GM23338 (cell line): ENCODE data around the gene IGSF21.

Experiments
- CREB1 ChIP-seq: fragments of 250-450 bp; sonication (Bioruptor Pico); IDR thresholded peaks from 2 replicates; pipeline ENCODE4 v1.5.0; 2020; ENCODE audit warnings: low read depth, mild to moderate bottlenecking, moderate library complexity
- CTCF ChIP-seq, 2 experiments: fragments of 200-600 bp in 1 of 2; sonication (generic) in 1 of 2; conservative IDR thresholded peaks; 2 replicates each; pipeline versions ENCODE4 v1.5.1 to v1.6.1; 2016 to 2017; ENCODE audit warnings: antibody characterized with exemption in 2 of 2, low read depth in 2 of 2, mild to moderate bottlenecking in 2 of 2, moderate library complexity in 1 of 2
- ETS1 ChIP-seq: IDR thresholded peaks from 2 replicates; pipeline ENCODE4 v1.6.1; 2016; ENCODE audit warnings: antibody characterized with exemption
- EZH2 ChIP-seq: fragments of 200-600 bp; sonication (generic); IDR thresholded peaks from one replicate; pipeline ENCODE4 v1.8.0; 2017; ENCODE audit warnings: antibody characterized with exemption, mild to moderate bottlenecking, low read depth; ENCODE audit not compliant: unreplicated experiment
- EZH2phosphoT487 ChIP-seq: fragments of 200-600 bp; sonication (generic); IDR thresholded peaks from one replicate; pipeline ENCODE4 v1.8.1; 2018; ENCODE audit warnings: antibody characterized with exemption; ENCODE audit not compliant: unreplicated experiment
- JUNB ChIP-seq: IDR thresholded peaks from one replicate; pipeline ENCODE4 v1.6.1; 2016; ENCODE audit warnings: antibody characterized with exemption; ENCODE audit not compliant: unreplicated experiment
- NANOG ChIP-seq: IDR thresholded peaks from 2 replicates; pipeline ENCODE4 v1.6.1; 2016; ENCODE audit warnings: antibody characterized with exemption, borderline replicate concordance
- POLR2AphosphoS5 ChIP-seq: IDR thresholded peaks from 2 replicates; pipeline ENCODE4 v1.6.1; 2016; ENCODE audit warnings: antibody characterized with exemption, low read depth
- REST ChIP-seq: IDR thresholded peaks from one replicate; pipeline ENCODE4 v1.6.1; 2018; ENCODE audit warnings: antibody characterized with exemption; ENCODE audit not compliant: unreplicated experiment
- STAT1 ChIP-seq: IDR thresholded peaks from one replicate; pipeline ENCODE4 v1.6.1; 2016; ENCODE audit warnings: antibody characterized with exemption; ENCODE audit not compliant: unreplicated experiment
- ZNF114 ChIP-seq: fragments of 250-450 bp; sonication (Bioruptor Pico); IDR thresholded peaks from 2 replicates; pipeline ENCODE4 v1.5.0; 2020; ENCODE audit warnings: mild to moderate bottlenecking, moderate library complexity
- ZNF331 ChIP-seq: fragments of 250-450 bp; sonication (Bioruptor Pico); IDR thresholded peaks from 2 replicates; pipeline ENCODE4 v1.5.0; 2020; ENCODE audit warnings: low read depth, mild to moderate bottlenecking, moderate library complexity
- ZNF462 ChIP-seq: fragments of 250-450 bp; sonication (Bioruptor Pico); IDR thresholded peaks from 2 replicates; pipeline ENCODE4 v1.5.0; 2020; ENCODE audit warnings: mild to moderate bottlenecking, moderate library complexity

- no peak for TF ChIP-seq POLR2AphosphoS5
- TF ChIP-seq CTCF (conservative IDR thresholded peaks at IDR 0.05; ENCODE audit: low read depth in 2 of 2) = no peak
- TF ChIP-seq EZH2 = no peak
- TF ChIP-seq ZNF114 (CRISPR knock-in tag) = no peak
- TF ChIP-seq EZH2phosphoT487 = no peak
- no peak for TF ChIP-seq REST
- TF ChIP-seq JUNB = no peak
- TF ChIP-seq ETS1 = no peak
- TF ChIP-seq ZNF331 (CRISPR knock-in tag) = no peak
- TF ChIP-seq ZNF462 (CRISPR knock-in tag) = no peak
- TF ChIP-seq CREB1 = no peak
- TF ChIP-seq NANOG = no peak
- no peak for TF ChIP-seq STAT1
Observed at GRCh38 chr1:18323259-18323658, 215.7 kb downstream of the IGSF21 start.
